Activated naive CD4-positive, alpha-beta T cell (primary cell): Measurements from ENCODE around the gene CHID1.

Source experiments
- DNase-seq, 4 experiments: peaks; one replicate each; lab custom pipeline; 2025; lab: John Stamatoyannopoulos, UW

Gene CHID1

GRCh38 chr11:836274-836673, 74.3 kb downstream of the CHID1 start:
- DNase-seq = no peak

- no peak for DNase-seq
Observed at GRCh38 chr11:834371-835316, 76.0 kb downstream of the CHID1 start.

GRCh38 chr11:833849-834311, 76.7 kb downstream of the CHID1 start:
- no peak for DNase-seq

- no peak for DNase-seq
Observed at GRCh38 chr11:833114-833791, 77.4 kb downstream of the CHID1 start.

GRCh38 chr11:832529-833113, 78.0 kb downstream of the CHID1 start, which contains the start of gene CD151:
TSS of gene CD151 (plus strand) at chr11:832952. CDS start at chr11:836070, 3,118 bp downstream.
- peak in 1 of 4 experiments; percentile 30 for DNase-seq

- DNase-seq = no peak
Observed at GRCh38 chr11:831961-832528, 78.6 kb downstream of the CHID1 start.

GRCh38 chr11:831118-831864, 79.3 kb downstream of the CHID1 start:
- no peak for DNase-seq

- peak in 1 of 4 experiments; percentile 34 for DNase-seq
Observed at GRCh38 chr11:830295-831117, 80.1 kb downstream of the CHID1 start.

- no peak for DNase-seq
Observed at GRCh38 chr11:829847-830294, 80.7 kb downstream of the CHID1 start.

GRCh38 chr11:829176-829846, 81.3 kb downstream of the CHID1 start:
- no peak for DNase-seq

GRCh38 chr11:828506-829175, 82.0 kb downstream of the CHID1 start:
- no peak for DNase-seq

GRCh38 chr11:827897-828192, 82.8 kb downstream of the CHID1 start, which contains the start of gene CRACR2B:
TSS of gene CRACR2B (plus strand) at chr11:827919. CDS start at chr11:828608, 689 bp downstream.
- no peak for DNase-seq

- DNase-seq = no peak
Observed at GRCh38 chr11:827146-827896, 83.3 kb downstream of the CHID1 start.

- no peak for DNase-seq
Observed at GRCh38 chr11:826836-827145, 83.8 kb downstream of the CHID1 start.

GRCh38 chr11:826227-826621, 84.4 kb downstream of the CHID1 start:
- DNase-seq = no peak

GRCh38 chr11:825366-826226, 85.0 kb downstream of the CHID1 start:
- no peak for DNase-seq

GRCh38 chr11:824942-825341, 85.7 kb downstream of the CHID1 start:
- DNase-seq = no peak
